Chondrocyte (in vitro differentiated cells): ENCODE results near the gene SIN3A. TPM values are rescaled to one million over a fixed set of nuclear protein-coding genes. Genes with fewer than 3 reads are reported as not detected.
A peak's percentile ranks its signal among the peaks of the same experiment; 100 is the strongest.

Experiments used
- DNase-seq: peaks from one replicate; pipeline ENCODE4 v3.0.0; 2021; ENCODE audit warnings: mixed read lengths, low spot score
- H3K27ac Mint-ChIP-seq: one replicate; pipeline ENCODE4 v1.8.0; 2021; ENCODE audit warnings: mild to moderate bottlenecking, moderate library complexity, mixed read lengths; ENCODE audit not compliant: unreplicated experiment
- H3K27me3 Mint-ChIP-seq: 2 replicates; pipeline ENCODE4 v1.8.0; 2021; ENCODE audit warnings: low read depth, mixed read lengths
- H3K36me3 Mint-ChIP-seq: 2 replicates; pipeline ENCODE4 v1.8.0; 2021; ENCODE audit warnings: low read depth, mixed read lengths
- H3K4me1 Mint-ChIP-seq: 2 replicates; pipeline ENCODE4 v1.8.0; 2021; ENCODE audit warnings: low read depth, mild to moderate bottlenecking, mixed read lengths
- H3K4me3 Mint-ChIP-seq: one replicate; pipeline ENCODE4 v1.8.0; 2021; ENCODE audit warnings: mild to moderate bottlenecking, moderate library complexity, mixed read lengths; ENCODE audit not compliant: unreplicated experiment
- H3K9me3 Mint-ChIP-seq: 2 replicates; pipeline ENCODE4 v1.8.0; 2021; ENCODE audit warnings: low read depth, mixed read lengths
- CTCF ChIP-seq: fragments of 200-600 bp; sonication (generic); IDR thresholded peaks from 2 replicates; pipeline ENCODE4 v1.5.0; 2021; ENCODE audit warnings: antibody characterized with exemption, mild to moderate bottlenecking, moderate library complexity
- total RNA-seq: library from RNA; stranded (reverse); gene quantifications from 3 replicates; pipeline ENCODE4 v1.2.1, GENCODE V29; 2021

SIN3A gene
- total RNA-seq, 1 donor from 2014 or later = 44.9 TPM

GRCh38 chr15:75367406-75367912, 84.0 kb downstream of the SIN3A start:
- Mint-ChIP-seq H3K27me3 (no peaks in the 10 kb centered on the region), H3K4me3 (peak overlapping the region; percentile 85), H3K9me3 (no peaks in the 10 kb centered on the region), H3K36me3 (peaks cover 4% of the 10 kb centered on the region), H3K27ac (peak overlapping the region; percentile 95), H3K4me1 (peaks cover 23% of the 10 kb centered on the region)
- DNase-seq = no peak
- TF ChIP-seq CTCF = no peak

GRCh38 chr15:75367006-75367405, 84.5 kb downstream of the SIN3A start:
- H3K9me3 Mint-ChIP-seq = no peaks in the 10 kb centered on the region
- peaks cover 23% of the 10 kb centered on the region for H3K4me1 Mint-ChIP-seq
- peaks cover 4% of the 10 kb centered on the region for H3K36me3 Mint-ChIP-seq
- peak overlapping the region; percentile 41 for H3K27ac Mint-ChIP-seq
- H3K4me3 Mint-ChIP-seq = no peak overlapping the region
- no peaks in the 10 kb centered on the region for H3K27me3 Mint-ChIP-seq
- no peak for TF ChIP-seq CTCF
- no peak for DNase-seq

GRCh38 chr15:75366163-75366562, 85.3 kb downstream of the SIN3A start:
- Mint-ChIP-seq H3K36me3 (peaks cover 3% of the 10 kb centered on the region), H3K4me3 (no peak overlapping the region), H3K27ac (no peak overlapping the region), H3K9me3 (no peaks in the 10 kb centered on the region), H3K4me1 (peaks cover 23% of the 10 kb centered on the region), H3K27me3 (no peaks in the 10 kb centered on the region)
- TF ChIP-seq CTCF = no peak
- no peak for DNase-seq

- no peak for TF ChIP-seq CTCF
- no peak overlapping the region for H3K27ac Mint-ChIP-seq
- no peak overlapping the region for H3K4me3 Mint-ChIP-seq
- peaks cover 3% of the 10 kb centered on the region for H3K36me3 Mint-ChIP-seq
- no peaks in the 10 kb centered on the region for H3K27me3 Mint-ChIP-seq
- H3K4me1 Mint-ChIP-seq = peaks cover 21% of the 10 kb centered on the region
- H3K9me3 Mint-ChIP-seq = no peaks in the 10 kb centered on the region
- no peak for DNase-seq
Observed at GRCh38 chr15:75364881-75365280, 86.6 kb downstream of the SIN3A start.

GRCh38 chr15:75363786-75364185, 87.7 kb downstream of the SIN3A start:
- Mint-ChIP-seq H3K9me3 (no peaks in the 10 kb centered on the region), H3K4me1 (peaks cover 10% of the 10 kb centered on the region), H3K36me3 (peaks cover 6% of the 10 kb centered on the region), H3K27ac (no peak overlapping the region), H3K27me3 (no peaks in the 10 kb centered on the region), H3K4me3 (no peak overlapping the region)
- DNase-seq = no peak
- no peak for TF ChIP-seq CTCF
